AG10803 (cell line): ENCODE data around the gene CCT5.

ENCODE experiments used
- DNase-seq: peaks from one replicate; pipeline ENCODE4 v3.0.0; 2010; ENCODE audit warnings: low read depth
- H3K4me3 ChIP-seq: 2 replicates; pipeline ENCODE4 v1.5.1; 2011; ENCODE audit warnings: mild to moderate bottlenecking, low read length, control low read depth
- TF ChIP-seq, protein P1 (sequence below): conservative IDR thresholded peaks from 2 replicates; pipeline ENCODE4 v1.5.1; 2011; ENCODE audit warnings: mild to moderate bottlenecking, low read length, control low read depth, inconsistent platforms

The CCT5 gene

DNA sequence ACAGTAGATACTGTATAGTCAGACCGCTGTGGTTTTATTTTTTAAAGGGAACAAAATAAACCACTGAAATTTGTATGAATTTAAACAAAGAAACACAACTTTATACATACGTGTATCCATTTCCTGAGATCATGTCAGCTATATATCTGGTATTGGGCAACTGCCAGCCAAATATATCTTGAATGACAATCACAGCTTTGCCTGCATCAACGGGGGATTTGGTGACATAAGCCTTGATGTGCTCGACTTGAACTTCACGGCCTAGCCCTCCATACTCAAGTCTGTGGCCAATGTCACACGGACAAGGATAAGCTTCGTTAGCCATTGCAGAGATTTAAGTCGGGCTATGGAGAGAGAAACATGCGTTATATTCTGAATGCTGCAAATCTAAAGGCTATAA is 40.4 kb downstream of the CCT5 start:
- DNase-seq, result no peak
- H3K4me3 ChIP-seq, result no peak overlapping the region
- TF ChIP-seq, protein P1, sequence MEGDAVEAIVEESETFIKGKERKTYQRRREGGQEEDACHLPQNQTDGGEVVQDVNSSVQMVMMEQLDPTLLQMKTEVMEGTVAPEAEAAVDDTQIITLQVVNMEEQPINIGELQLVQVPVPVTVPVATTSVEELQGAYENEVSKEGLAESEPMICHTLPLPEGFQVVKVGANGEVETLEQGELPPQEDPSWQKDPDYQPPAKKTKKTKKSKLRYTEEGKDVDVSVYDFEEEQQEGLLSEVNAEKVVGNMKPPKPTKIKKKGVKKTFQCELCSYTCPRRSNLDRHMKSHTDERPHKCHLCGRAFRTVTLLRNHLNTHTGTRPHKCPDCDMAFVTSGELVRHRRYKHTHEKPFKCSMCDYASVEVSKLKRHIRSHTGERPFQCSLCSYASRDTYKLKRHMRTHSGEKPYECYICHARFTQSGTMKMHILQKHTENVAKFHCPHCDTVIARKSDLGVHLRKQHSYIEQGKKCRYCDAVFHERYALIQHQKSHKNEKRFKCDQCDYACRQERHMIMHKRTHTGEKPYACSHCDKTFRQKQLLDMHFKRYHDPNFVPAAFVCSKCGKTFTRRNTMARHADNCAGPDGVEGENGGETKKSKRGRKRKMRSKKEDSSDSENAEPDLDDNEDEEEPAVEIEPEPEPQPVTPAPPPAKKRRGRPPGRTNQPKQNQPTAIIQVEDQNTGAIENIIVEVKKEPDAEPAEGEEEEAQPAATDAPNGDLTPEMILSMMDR, result no peak

DNA sequence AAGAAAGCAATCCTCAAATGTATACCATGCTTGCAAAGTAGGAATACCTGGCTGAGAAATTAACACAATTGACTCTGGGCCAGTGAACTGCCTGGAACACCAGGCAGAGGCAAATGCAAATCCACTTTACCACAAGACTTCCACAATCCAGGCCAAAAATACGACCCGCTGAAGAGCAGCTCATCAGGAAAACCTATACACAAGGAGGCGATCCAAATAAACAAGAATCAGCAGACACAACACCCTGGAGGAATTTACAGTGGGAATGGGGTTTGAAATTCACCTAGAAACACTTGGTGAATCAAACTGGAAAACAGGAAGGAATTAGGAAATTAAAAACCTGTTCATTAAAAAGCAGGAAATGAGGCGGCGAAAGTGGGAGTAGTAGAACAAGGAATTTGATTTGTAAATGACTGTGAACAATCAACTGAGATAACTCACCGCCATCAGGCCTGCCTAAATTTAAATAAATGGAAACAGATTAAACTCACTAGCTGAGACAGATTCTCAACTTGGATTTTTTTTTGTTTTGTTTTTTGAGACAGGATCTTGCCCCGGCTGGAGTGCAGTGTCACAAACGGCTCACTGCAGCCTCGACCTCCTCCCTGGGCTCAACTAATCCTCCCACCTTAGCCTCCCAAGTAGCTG is 41.7 kb downstream of the CCT5 start:
- TF ChIP-seq, protein P1, result no peak
- H3K4me3 ChIP-seq, result no peak overlapping the region
- DNase-seq, result no peak

DNA sequence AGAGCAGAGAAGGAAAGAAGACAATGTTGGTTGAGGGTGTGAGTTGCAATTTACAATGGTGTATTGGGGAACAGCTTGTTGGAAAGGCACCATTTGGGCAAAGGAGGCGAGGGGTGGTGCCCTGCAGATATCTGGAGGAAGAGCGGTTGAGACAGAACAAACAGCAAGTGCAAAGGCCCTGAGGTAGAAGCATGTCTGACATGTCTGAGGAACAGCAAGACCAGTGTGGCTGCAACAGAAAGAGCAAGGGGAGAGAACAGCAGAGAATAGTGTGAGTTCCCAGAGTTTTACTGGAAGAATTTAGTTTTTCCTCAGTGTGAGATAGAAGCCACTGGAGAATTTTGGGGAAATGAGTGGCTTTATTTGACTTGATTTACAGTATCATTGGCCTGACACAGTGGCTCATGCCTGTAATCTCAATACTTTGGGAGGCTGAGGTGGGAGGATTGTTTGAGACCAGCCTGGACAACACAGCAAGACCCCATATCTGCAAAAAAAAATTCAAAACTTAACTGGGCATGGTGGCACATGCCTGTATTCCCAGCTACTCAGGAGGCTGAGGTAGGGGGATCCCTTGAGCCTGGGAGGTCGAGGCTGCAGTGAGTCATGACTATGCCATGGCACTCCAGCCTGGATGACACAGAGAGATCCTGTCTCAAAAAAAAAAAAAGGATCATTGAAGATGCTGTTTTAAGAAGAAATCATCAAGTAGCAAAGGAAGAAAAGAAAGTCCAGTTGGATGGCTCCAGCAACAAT is 44.0 kb downstream of the CCT5 start:
- TF ChIP-seq, protein P1, result no peak
- no peak for DNase-seq

DNA sequence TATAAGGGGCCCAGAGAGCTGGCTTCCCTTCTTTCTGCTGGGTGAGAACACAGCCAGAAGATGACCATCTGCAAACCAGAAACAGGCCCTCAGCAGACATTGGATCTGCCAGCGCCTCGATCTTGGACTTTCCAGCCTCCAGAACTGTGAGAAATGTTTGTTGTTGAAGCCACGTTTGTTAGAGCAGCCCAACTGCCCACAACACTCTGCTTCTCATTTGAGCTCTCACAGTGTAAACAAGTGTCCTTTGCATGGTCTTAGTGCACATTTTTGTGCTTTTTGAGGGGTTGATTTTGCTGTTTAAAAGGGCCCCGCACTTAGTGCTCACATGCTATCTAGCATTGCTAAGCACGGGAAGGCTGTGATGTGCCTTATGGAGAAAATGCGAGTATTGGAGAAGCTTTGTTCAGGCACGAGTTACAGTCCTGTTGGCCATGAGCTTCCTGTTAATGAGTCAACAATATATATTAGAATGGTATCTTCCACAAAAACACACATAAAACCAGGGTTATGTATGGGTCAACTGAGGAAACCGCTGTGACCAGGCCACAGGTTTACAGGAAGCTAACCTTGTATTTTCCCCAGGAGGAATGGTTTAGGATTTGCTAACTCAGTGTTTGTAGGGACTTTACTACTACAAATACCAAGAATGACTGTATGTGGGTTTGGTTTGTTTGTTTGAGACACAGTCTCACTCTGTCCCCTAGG is 45.7 kb downstream of the CCT5 start:
- TF ChIP-seq, protein P1, result no peak
- DNase-seq, result no peak
- H3K4me3 ChIP-seq, result no peak overlapping the region

More for the DNA sequence above, 44.0 kb downstream of the CCT5 start:
- no peak overlapping the region for H3K4me3 ChIP-seq

DNA sequence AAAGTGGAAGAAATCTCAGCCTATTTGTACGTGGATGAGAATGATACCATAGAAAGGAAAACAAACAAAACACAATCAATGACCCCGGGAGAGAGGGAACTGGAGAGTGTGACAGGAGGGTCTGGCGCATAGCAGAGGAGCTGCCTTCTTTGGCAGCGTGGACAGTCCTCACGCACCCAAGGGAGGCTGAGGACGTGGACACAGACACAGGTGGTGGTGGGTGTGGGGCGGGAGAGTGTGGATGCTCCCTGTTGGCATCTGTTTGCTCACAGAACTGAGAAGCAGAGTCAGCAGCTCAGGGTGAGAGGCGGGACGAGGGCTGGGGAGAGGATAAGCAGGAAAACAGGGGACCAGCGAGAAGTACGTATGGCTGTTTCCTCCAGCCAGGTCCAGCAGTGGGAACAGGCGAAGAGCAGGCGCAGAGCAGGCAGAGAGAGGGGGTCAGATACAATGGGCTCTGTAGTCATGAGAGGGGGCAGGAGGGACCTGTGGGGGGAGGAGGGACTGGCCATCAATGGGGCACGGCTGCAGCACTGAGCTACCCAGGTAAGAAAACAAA is 47.6 kb downstream of the CCT5 start:
- no peak for DNase-seq
- H3K4me3 ChIP-seq, result no peak overlapping the region
- TF ChIP-seq, protein P1, result no peak

DNA sequence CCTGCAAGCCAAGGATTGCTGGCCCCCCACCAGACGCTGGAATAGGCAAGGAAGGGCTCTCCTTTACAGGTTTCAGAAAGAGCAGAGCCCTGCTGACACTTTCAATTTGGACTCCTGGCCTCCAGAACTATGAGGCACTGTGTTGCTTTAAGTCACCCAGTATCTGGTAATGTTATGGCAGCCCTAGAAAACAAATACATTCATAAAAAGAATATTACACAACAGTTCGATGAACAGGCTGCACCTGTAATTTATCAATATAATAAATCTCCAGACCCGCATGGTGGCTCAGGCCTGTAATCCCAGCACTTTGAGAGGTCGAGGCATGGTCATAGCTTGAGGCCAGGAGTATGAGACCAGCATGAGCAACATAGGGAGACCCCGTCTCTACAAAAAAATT is 50.2 kb downstream of the CCT5 start:
- H3K4me3 ChIP-seq, result no peak overlapping the region
- no peak for DNase-seq
- TF ChIP-seq, protein P1, result no peak
